B cell (primary cell): ENCODE measurements around the gene KCNK18. TPM values are rescaled to one million over a fixed set of nuclear protein-coding genes. Genes with fewer than 3 reads are reported as not detected.

Experiments
- ATAC-seq: fragments of 200-7000 bp; cut with Tn5 transposase; one replicate; pipeline ENCODE4 v1.10.0; 2021; ENCODE audit warnings: low read depth, mild to moderate bottlenecking, moderate number of reproducible peaks, moderate library complexity
- CTCF ChIA-PET: fragments of 350-600 bp; sonication (Branson Sonifier 250); formaldehyde crosslinking; loops from one replicate; lab custom pipeline; 2021; ENCODE audit warnings: antibody characterized with exemption, inconsistent platforms; lab: Charles Lee
- POLR2A ChIA-PET: fragments of 350-600 bp; sonication (Branson Sonifier 250); formaldehyde crosslinking; loops from one replicate; lab custom pipeline; 2021; ENCODE audit warnings: antibody characterized with exemption; lab: Charles Lee
- DNase-seq: peaks from one replicate; pipeline ENCODE4 v3.0.0; 2013
- H2AFZ ChIP-seq: 2 replicates; pipeline ENCODE4 v1.6.1; 2012; ENCODE audit warnings: mild to moderate bottlenecking, low read depth, low read length; ENCODE audit not compliant: insufficient read depth, poor library complexity, severe bottlenecking
- H3K27ac ChIP-seq, 2 donors: 1 replicate in 1 of 2; 2 replicates in 1 of 2; pipeline ENCODE4 v1.5.1; 2012 to 2013; ENCODE audit warnings: low read length in 2 of 2, mild to moderate bottlenecking in 2 of 2, moderate library complexity in 1 of 2
- H3K27me3 ChIP-seq, 4 experiments: fragments of 200-600 bp in 1 of 4; sonication (generic) in 1 of 4; replicated peaks in 1 of 4; 1 replicate in 2 of 4; 2 replicates in 2 of 4; pipeline versions ENCODE4 v1.6.1 to v1.7.0; 2013 to 2016; ENCODE audit warnings: low read length in 3 of 4, mild to moderate bottlenecking in 2 of 4, mixed read lengths in 1 of 4, moderate library complexity in 1 of 4; ENCODE audit not compliant: insufficient read depth in 4 of 4, control insufficient read depth in 3 of 4; ENCODE audit errors: control extremely low read depth in 1 of 4
- H3K36me3 ChIP-seq, 2 experiments: replicated peaks in 1 of 2; 1 replicate in 1 of 2; 2 replicates in 1 of 2; pipeline versions ENCODE4 v1.6.1 to v1.7.1; 2013; ENCODE audit warnings: low read length in 1 of 2; ENCODE audit not compliant: insufficient read depth in 2 of 2, control insufficient read depth in 1 of 2; ENCODE audit errors: control extremely low read depth in 1 of 2, extremely low read depth in 1 of 2
- H3K4me1 ChIP-seq, 2 donors: fragments of 200-600 bp in 1 of 2; sonication (generic) in 1 of 2; 1 replicate in 1 of 2; 2 replicates in 1 of 2; pipeline versions ENCODE4 v1.5.1 to v1.6.1; 2013 to 2017; ENCODE audit warnings: low read length in 2 of 2; ENCODE audit not compliant: control insufficient read depth in 2 of 2, insufficient read depth in 2 of 2
- H3K4me2 ChIP-seq: replicated peaks from 2 replicates; pipeline ENCODE3; 2012; ENCODE audit warnings: mild to moderate bottlenecking, low read depth, low read length; ENCODE audit not compliant: poor library complexity, severe bottlenecking
- H3K4me3 ChIP-seq, 5 experiments: fragments of 200-600 bp in 1 of 5; sonication (generic) in 1 of 5; 1 replicate in 3 of 5; 2 replicates in 2 of 5; pipeline versions ENCODE4 v1.5.1 to v1.7.0; 2011 to 2016; ENCODE audit warnings: low read length in 4 of 5, mild to moderate bottlenecking in 4 of 5, low read depth in 2 of 5, control low read depth in 1 of 5, moderate library complexity in 1 of 5; ENCODE audit not compliant: insufficient read depth in 1 of 5; ENCODE audit errors: control extremely low read depth in 1 of 5, extremely low read depth in 1 of 5
- H3K79me2 ChIP-seq: fragments of 200-600 bp; sonication (generic); one replicate; pipeline ENCODE4 v1.6.0; 2016; ENCODE audit warnings: low read length; ENCODE audit not compliant: control insufficient read depth, insufficient read depth
- H3K9ac ChIP-seq: fragments of 200-600 bp; sonication (generic); 2 replicates; pipeline ENCODE4 v1.6.1; 2017; ENCODE audit warnings: mild to moderate bottlenecking, low read length, moderate library complexity
- H3K9me3 ChIP-seq, 3 donors: one replicate each; pipeline versions ENCODE4 v1.6.1 to v1.7.1; 2013; ENCODE audit warnings: low read length in 2 of 3; ENCODE audit not compliant: control insufficient read depth in 2 of 3, insufficient read depth in 1 of 3; ENCODE audit errors: control extremely low read depth in 1 of 3
- H4K20me1 ChIP-seq: 2 replicates; pipeline ENCODE4 v1.6.0; 2012; ENCODE audit warnings: mild to moderate bottlenecking, low read length; ENCODE audit not compliant: insufficient read depth, control insufficient read depth, poor library complexity, severe bottlenecking
- H3K27ac Mint-ChIP-seq: one replicate; pipeline ENCODE4 v1.8.0; 2021; ENCODE audit warnings: mixed read lengths
- H3K27me3 Mint-ChIP-seq: one replicate; pipeline ENCODE4 v1.8.0; 2021; ENCODE audit warnings: mixed read lengths
- H3K4me1 Mint-ChIP-seq: one replicate; pipeline ENCODE4 v1.8.0; 2021; ENCODE audit warnings: mixed read lengths
- H3K4me3 Mint-ChIP-seq: one replicate; pipeline ENCODE4 v1.8.0; 2021; ENCODE audit warnings: mixed read lengths
- H3K9me3 Mint-ChIP-seq: one replicate; pipeline ENCODE4 v1.8.0; 2022; ENCODE audit warnings: mixed read lengths; ENCODE audit not compliant: insufficient read depth
- EZH2 ChIP-seq: IDR thresholded peaks from 2 replicates; pipeline ENCODE4 v1.6.1; 2012; ENCODE audit warnings: borderline replicate concordance, low read depth, mild to moderate bottlenecking, moderate library complexity, low read length; ENCODE audit not compliant: insufficient read depth, poor library complexity, severe bottlenecking
- WGBS: methylation state at CpG from one replicate; pipeline ENCODE4 v1.1.5; 2013; ENCODE audit warnings: missing lambda C conversion rate; ENCODE audit not compliant: insufficient coverage; 5-methylcytosine and 5-hydroxymethylcytosine counted together
- intact Hi-C: fragments of 100-400 bp; cut with micrococcal nuclease; formaldehyde crosslinking; loops from one replicate; pipeline ENCODE4 v1.10.0; 2022
- polyA plus RNA-seq: library from polyadenylated mRNA; depleted of rRNA; stranded (reverse); fragments of >200 nt; gene quantifications from 2 replicates; pipeline ENCODE4 v1.2.3, GENCODE V29; 2012
- total RNA-seq, 2 donors: library from RNA; stranded (reverse); fragments of 120-200 nt in 1 of 2; gene quantifications; 1 replicate in 1 of 2; 2 replicates in 1 of 2; pipeline versions ENCODE4 v1.2.3 to v1.2.4, GENCODE V29; 2013 to 2022
- TF ChIP-seq, protein P1 (sequence below): fragments of 200-600 bp; IDR thresholded peaks from one replicate; pipeline ENCODE4 v1.8.0; 2022; ENCODE audit warnings: antibody characterized with exemption, mild to moderate bottlenecking

Gene KCNK18
- total and polyA plus RNA-seq, 2 donors (not counting 1 experiment from before 2014, with no cell fraction given), result not detected

DNA sequence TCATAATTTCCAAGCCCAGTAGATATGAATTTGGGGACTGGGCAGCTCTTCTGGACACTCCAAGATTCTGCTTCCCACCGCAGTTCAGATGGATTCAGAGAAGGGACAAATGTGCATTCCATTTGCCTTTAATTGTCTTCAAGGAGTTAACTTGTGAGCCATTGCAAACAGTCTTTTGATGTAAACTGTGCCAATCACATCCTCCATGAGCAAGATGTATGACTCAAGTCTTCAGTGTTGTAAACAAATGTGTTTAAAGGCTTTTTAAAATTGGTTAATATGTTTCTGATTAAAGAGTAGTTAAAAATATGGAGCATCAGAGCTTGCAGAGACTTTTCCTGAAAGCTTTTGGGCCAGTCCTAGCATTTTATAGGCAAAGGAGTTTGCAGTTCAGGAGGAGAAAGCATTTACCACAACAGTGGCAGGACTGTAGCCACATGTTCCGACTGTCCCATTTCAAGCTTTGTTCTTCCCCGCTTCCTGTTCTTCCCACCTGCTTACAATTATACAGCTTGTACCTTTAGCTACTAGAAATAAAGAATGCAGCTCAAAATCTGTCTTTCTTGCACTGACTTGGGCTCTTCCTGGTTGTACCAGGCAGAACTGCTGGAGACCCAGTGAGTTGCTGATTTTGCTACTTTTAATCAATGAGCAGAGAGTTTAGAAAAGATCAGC lies 49.8 kb downstream of the KCNK18 start:
- H3K79me2 ChIP-seq, result no peaks in the 10 kb centered on the region
- no peak overlapping the region for H3K27ac ChIP-seq
- TF ChIP-seq, protein P1, sequence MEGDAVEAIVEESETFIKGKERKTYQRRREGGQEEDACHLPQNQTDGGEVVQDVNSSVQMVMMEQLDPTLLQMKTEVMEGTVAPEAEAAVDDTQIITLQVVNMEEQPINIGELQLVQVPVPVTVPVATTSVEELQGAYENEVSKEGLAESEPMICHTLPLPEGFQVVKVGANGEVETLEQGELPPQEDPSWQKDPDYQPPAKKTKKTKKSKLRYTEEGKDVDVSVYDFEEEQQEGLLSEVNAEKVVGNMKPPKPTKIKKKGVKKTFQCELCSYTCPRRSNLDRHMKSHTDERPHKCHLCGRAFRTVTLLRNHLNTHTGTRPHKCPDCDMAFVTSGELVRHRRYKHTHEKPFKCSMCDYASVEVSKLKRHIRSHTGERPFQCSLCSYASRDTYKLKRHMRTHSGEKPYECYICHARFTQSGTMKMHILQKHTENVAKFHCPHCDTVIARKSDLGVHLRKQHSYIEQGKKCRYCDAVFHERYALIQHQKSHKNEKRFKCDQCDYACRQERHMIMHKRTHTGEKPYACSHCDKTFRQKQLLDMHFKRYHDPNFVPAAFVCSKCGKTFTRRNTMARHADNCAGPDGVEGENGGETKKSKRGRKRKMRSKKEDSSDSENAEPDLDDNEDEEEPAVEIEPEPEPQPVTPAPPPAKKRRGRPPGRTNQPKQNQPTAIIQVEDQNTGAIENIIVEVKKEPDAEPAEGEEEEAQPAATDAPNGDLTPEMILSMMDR, result no peak
- no peak for TF ChIP-seq EZH2
- Mint-ChIP-seq H3K27me3 (peaks cover 52% of the 10 kb centered on the region), H3K4me1 (no peaks in the 10 kb centered on the region), H3K4me3 (no peak overlapping the region), H3K27ac (no peak overlapping the region), H3K9me3 (no peaks in the 10 kb centered on the region)
- ATAC-seq (no peak), DNase-seq (no peak)
- H3K36me3 ChIP-seq, result no peaks in the 10 kb centered on the region
- no peak overlapping the region for H2AFZ ChIP-seq
- H3K9ac ChIP-seq, result no peak overlapping the region
- 100% methylated on average over 1 of the region's 3 CpGs for WGBS
- H3K4me1 ChIP-seq, result no peaks in the 10 kb centered on the region
- no peaks in the 10 kb centered on the region for H3K9me3 ChIP-seq
- POLR2A ChIA-PET, result no interaction called here
- intact Hi-C loops, result no loop called here
- H3K27me3 ChIP-seq, result peaks cover 0 to 37% (median 4%) of the 10 kb centered on the region in 4 experiments
- no peak overlapping the region for H3K4me3 ChIP-seq
- CTCF ChIA-PET, result no interaction called here
- H3K4me2 ChIP-seq, result no peak overlapping the region
- no peaks in the 10 kb centered on the region for H4K20me1 ChIP-seq

DNA sequence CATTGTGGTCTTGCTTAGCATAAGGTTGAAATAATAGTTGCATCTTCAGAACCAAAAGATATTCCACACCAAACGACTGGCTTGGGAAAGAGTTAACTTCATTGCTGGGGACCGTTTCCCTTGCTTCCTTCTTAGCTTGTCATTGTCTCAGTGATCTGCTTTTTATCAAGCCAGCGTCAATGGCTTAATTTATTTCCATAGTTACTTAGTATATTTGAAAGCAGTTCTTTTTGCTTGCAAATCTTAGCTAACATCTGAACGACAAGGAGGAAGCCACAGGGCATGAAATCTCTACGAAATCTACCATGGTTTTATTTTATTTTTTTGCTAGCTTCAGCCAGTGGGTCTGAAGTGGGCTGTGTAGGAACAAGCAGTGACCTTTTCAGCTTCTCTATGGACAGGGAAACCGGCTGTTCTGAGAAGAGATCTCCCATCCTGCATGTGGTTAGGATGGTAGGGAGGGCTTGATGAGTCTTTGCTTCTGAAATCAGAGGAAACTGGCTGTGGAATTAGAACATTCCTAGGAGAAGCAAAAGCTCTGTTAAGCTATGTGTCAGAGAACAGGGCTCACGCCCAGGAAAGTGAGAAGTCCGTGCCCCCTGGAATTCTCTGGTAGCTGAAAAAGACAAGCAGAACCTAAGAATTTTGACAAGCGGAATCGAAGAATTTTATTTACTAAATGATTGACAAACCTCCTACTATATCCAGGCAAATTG lies 51.6 kb downstream of the KCNK18 start:
- DNase-seq, result no peak
- Histone ChIP-seq H3K9me3 (no peaks in the 10 kb centered on the region), H3K27me3 (peaks cover 0 to 27% (median 0%) of the 10 kb centered on the region in 4 experiments), H3K27ac (no peak overlapping the region), H3K36me3 (no peaks in the 10 kb centered on the region), H3K4me2 (no peak overlapping the region), H3K9ac (no peak overlapping the region), H4K20me1 (no peaks in the 10 kb centered on the region), H3K4me3 (no peak overlapping the region), H3K79me2 (no peaks in the 10 kb centered on the region), H3K4me1 (no peaks in the 10 kb centered on the region), H2AFZ (no peak overlapping the region)
- peaks cover 38% of the 10 kb centered on the region for H3K27me3 Mint-ChIP-seq
- no peak overlapping the region for H3K4me3 Mint-ChIP-seq
- TF ChIP-seq EZH2, result no peak
- TF ChIP-seq, protein P1, result no peak
- no peaks in the 10 kb centered on the region for H3K9me3 Mint-ChIP-seq
- CTCF ChIA-PET, result interaction anchor here (1.4 kb wide), 1 partner anchor 32 kb away, joined by 3 read pairs; no protein-coding TSS in a partner anchor
- intact Hi-C loops, result no loop called here
- no peaks in the 10 kb centered on the region for H3K4me1 Mint-ChIP-seq
- no peak for ATAC-seq
- H3K27ac Mint-ChIP-seq, result no peak overlapping the region
- POLR2A ChIA-PET, result no interaction called here
- WGBS, result 17% methylated on average over 3 of the region's 10 CpGs
